Neural progenitor cell (in vitro differentiated cells): Measurements from ENCODE around the gene CCNYL1.
"Not testable (repeated sequence)": the region's sequence is repeated elsewhere in the genome, so short reads cannot be mapped to it uniquely, and the experiment has no call there.

Experiments used
- CTCF ChIP-seq: fragments of 200-600 bp; sonication (generic); IDR thresholded peaks from 2 replicates; pipeline ENCODE4 v1.5.1; 2017; ENCODE audit warnings: antibody characterized with exemption, mild to moderate bottlenecking
- EZH2phosphoT487 ChIP-seq: fragments of 200-600 bp; sonication (generic); IDR thresholded peaks from 2 replicates; pipeline ENCODE4 v1.6.1; 2017; ENCODE audit warnings: antibody characterized with exemption

DNA sequence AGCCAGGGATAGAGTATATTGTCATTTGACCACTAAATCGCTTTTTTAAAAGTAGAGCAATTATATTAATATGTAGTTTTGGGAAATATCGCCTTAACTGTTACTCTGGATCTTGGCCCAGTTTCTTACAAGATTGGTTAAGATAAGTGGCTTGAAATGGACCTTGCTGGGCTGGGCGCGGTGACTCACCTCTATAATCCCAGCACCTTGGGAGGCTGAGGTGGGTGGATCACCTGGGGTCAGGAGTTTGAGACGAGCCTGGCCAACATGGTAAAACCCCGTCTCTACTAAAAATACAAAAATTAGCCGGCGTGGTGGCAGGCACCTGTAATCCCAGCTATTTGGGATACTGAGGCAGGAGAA, 12.0 kb downstream of the CCNYL1 start:
- TF ChIP-seq CTCF, EZH2phosphoT487: not testable (repeated sequence)
